Left ventricle myocardium inferior (tissue), 1 donor: ENCODE measurements around the gene PSMB7. TPM values are rescaled to one million over a fixed set of nuclear protein-coding genes. Genes with fewer than 3 reads are reported as not detected.

Experiments
- DNase-seq: peaks from one replicate; pipeline ENCODE4 v3.0.0-alpha.2; 2020
- H3K27ac ChIP-seq: fragments of 200-600 bp; replicated peaks from 2 replicates; pipeline ENCODE4 v1.8.0; 2021
- H3K27me3 ChIP-seq: fragments of 200-600 bp; 2 replicates; pipeline ENCODE4 v1.8.0; 2021; ENCODE audit warnings: low read depth
- H3K36me3 ChIP-seq: fragments of 200-600 bp; 2 replicates; pipeline ENCODE4 v1.8.0; 2021
- H3K4me1 ChIP-seq: fragments of 200-600 bp; 2 replicates; pipeline ENCODE4 v1.8.0; 2021
- H3K4me3 ChIP-seq: fragments of 200-600 bp; 2 replicates; pipeline ENCODE4 v1.8.0; 2021; ENCODE audit warnings: mild to moderate bottlenecking, moderate library complexity
- H3K9me3 ChIP-seq: fragments of 200-600 bp; replicated peaks from 2 replicates; pipeline ENCODE4 v1.8.0; 2021
- CTCF ChIP-seq: fragments of 200-600 bp; IDR thresholded peaks from 2 replicates; pipeline ENCODE4 v1.8.0; 2021; ENCODE audit warnings: antibody characterized with exemption, mild to moderate bottlenecking, borderline replicate concordance
- intact Hi-C: fragments of 100-400 bp; cut with micrococcal nuclease; formaldehyde crosslinking; loops from one replicate; pipeline ENCODE4 v1.11.0; 2022
- total RNA-seq: library from RNA; stranded (reverse); fragmentation: NEBNext Ultra II Directional; extraction: Animal tissue kit (Norgen Biotek cat#: 25700); gene quantifications from one replicate; pipeline ENCODE4 v1.2.1, GENCODE V29; 2021
- donor health status: DM: no; HTN: yes; CAD: no; lungs with severe emphysema.

Gene PSMB7
- total RNA-seq, 1 donor from 2014 or later, result 159 TPM

DNA sequence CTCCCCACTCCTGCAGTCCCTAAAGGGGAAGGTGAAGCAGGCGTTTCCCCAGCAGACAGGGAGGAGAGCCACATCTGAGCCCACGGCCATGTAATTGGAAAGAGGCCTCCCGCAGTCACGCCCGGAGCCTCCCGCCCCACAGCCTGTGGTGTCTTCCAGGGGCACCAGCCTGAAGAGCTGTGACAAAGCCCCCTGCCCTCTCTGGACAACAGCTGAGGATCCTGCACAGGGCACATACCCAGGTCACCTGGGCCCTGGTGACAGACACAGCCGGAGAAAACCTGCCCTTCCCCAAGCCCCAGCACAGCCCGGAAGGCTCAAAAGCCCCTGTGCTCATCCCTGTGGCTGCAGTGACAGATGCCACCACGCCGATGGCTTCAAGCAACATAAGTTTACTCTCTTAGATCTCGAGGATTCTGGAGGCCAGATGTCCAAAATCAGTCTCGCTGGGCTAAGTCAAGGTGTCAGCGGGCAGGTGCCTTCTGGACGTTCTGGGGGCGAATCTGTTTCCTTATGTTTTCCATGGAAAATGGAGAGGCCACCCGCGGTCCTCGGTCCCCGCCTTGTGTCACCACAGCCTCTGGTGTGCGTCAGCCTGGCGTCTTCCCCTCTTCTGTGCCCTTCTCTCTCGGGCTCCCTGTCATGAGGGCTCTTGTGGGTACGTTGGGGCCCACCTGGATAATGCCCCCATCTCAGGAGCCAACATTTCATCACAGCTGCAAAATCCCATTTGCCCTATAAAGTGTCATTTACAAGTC is 71.5 kb downstream of the PSMB7 start:
- Histone ChIP-seq H3K27me3 (no peaks in the 10 kb centered on the region), H3K36me3 (peaks cover 38% of the 10 kb centered on the region), H3K4me1 (peaks cover 18% of the 10 kb centered on the region), H3K27ac (peak overlapping the region; percentile 23), H3K9me3 (no peaks in the 10 kb centered on the region), H3K4me3 (no peak overlapping the region)
- DNase-seq, result peak; percentile 8
- intact Hi-C loops, result no loop called here
- no peak for TF ChIP-seq CTCF

GRCh38 chr9:124342776-124343485 is 72.3 kb downstream of the PSMB7 start:
- intact Hi-C loops, result no loop called here
- H3K36me3 ChIP-seq, result peaks cover 35% of the 10 kb centered on the region

GRCh38 chr9:124342402-124342775 is 72.9 kb downstream of the PSMB7 start:
- peaks cover 35% of the 10 kb centered on the region for H3K36me3 ChIP-seq
- peaks cover 8% of the 10 kb centered on the region for H3K9me3 ChIP-seq
- no peak for DNase-seq
- TF ChIP-seq CTCF, result no peak
- no peak overlapping the region for H3K4me3 ChIP-seq
- peak overlapping the region; percentile 16 for H3K27ac ChIP-seq
- intact Hi-C loops, result no loop called here
- no peaks in the 10 kb centered on the region for H3K27me3 ChIP-seq
- peaks cover 15% of the 10 kb centered on the region for H3K4me1 ChIP-seq

More at GRCh38 chr9:124342776-124343485, 72.3 kb downstream of the PSMB7 start:
- Histone ChIP-seq H3K27ac (peak overlapping the region; percentile 23), H3K4me1 (peaks cover 18% of the 10 kb centered on the region), H3K27me3 (no peaks in the 10 kb centered on the region), H3K4me3 (no peak overlapping the region), H3K9me3 (peaks cover 2% of the 10 kb centered on the region)
- no peak for TF ChIP-seq CTCF
- DNase-seq, result peak; percentile 26

DNA sequence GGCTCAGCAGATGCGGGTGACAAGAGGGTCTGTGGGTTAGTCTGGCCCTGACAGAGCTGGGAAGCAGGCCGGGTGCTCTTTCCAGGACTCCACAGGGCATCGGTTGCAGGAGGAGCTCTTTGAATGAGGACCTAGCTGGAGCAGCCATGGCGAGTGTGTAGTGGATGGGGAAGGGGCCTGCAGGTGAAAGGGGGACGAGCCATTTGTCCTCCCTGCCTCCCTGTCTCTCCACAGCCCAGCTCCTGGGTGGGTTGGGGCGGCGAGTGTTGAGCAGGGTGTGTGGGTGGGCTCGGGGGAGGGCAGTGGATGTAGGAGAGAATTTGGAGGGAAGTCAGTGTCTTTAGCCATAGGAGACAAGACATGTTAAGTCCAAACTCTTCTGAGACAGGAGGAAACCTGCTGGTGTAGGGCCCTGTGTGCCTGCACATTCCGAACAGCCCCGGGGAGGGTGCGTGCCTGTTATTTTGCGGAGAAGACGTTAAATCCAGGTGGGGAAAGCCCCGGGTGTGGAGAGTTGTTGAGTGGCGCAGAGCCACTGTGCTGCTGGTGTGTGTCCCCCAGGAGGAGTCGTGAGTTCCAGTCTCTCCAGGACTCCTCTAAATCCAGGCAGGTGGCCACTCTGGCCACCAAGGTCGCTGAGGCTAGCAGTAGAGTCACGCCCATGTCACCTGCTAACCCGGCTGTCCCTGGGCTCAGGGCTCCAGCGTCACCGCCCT is 73.6 kb downstream of the PSMB7 start:
- intact Hi-C loops, result no loop called here
- no peak for TF ChIP-seq CTCF
- Histone ChIP-seq H3K36me3 (peaks cover 35% of the 10 kb centered on the region), H3K4me1 (peaks cover 15% of the 10 kb centered on the region), H3K4me3 (no peak overlapping the region), H3K27ac (no peak overlapping the region), H3K9me3 (peaks cover 13% of the 10 kb centered on the region), H3K27me3 (no peaks in the 10 kb centered on the region)
- DNase-seq, result no peak

DNA sequence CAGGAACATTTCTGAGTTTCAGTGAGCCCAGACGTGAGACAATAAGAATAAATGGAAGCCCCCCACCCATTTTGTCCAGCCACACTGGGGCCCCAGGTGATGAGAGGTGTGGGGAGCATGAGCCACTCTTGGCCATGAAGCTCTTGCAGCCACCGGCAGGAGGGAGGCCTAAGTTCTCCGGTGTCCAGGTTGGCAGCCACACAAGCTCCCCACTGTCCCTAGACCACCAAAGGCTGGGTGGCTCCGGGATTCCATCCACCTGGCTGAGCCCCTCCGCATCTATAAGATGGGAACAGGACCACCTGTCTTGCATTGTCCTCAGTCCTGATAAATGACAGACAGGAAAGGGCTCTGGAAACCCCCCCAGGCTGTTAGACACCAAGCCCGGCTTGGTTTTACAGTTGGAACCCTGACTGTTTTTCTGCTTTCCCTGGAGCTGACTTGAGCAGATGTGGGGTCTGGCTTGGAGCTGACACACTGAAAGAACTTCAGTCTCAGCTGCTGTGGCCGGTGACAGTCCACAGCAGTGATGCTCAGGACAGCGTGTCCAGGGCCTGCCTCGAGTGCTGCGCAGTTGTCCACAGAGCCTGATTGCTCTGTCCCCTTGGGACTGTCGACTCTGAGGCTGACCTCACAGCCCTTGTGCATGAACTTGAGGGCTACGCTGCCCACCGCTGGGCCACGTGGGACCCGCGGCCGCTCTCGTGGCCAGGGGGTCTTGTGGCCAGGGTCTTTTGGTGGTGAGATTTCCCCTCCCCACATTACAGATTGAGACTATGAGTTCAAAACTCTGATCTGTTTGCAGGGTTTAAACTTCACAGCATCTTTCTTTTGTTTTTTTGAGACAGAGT is 74.8 kb downstream of the PSMB7 start:
- Histone ChIP-seq H3K9me3 (peaks cover 13% of the 10 kb centered on the region), H3K27me3 (no peaks in the 10 kb centered on the region), H3K27ac (no peak overlapping the region), H3K36me3 (peaks cover 26% of the 10 kb centered on the region), H3K4me3 (no peak overlapping the region), H3K4me1 (peaks cover 15% of the 10 kb centered on the region)
- DNase-seq, result no peak
- intact Hi-C loops, result no loop called here
- TF ChIP-seq CTCF, result no peak
